GM15510 (cell line): Measurements from ENCODE around the gene SLC39A5.

Experiments used
- POLR2A ChIP-seq: IDR thresholded peaks from 3 replicates; pipeline ENCODE4 v1.6.1; 2011; ENCODE audit warnings: borderline replicate concordance; ENCODE audit not compliant: insufficient read length; ENCODE audit errors: extremely low read depth

The SLC39A5 gene

DNA sequence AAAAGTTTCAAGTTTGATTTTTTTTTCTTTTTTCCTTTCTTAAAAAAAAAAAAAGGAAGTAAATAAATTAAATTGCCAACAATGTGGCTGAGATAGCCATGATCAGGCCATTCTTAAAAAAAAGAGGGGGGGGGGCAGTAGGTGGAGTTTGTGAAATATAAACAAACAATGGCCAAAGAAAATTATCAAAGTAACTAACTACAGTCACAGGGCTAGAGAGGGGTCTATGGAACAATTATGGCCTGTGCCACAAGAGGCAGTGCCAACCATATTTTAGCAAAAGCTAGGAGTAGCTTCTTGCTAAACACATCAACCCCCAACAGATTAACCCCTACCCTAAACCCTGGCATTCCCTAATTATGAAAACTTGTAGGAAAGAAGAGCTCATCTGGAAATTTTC is 24.4 kb upstream of the SLC39A5 start:
- TF ChIP-seq POLR2A = no peak

- TF ChIP-seq POLR2A = no peak
Measured at GRCh38 chr12:56206452-56207166, 23.2 kb upstream of the SLC39A5 start.

- TF ChIP-seq POLR2A = no peak
Measured at GRCh38 chr12:56208006-56208405, 21.8 kb upstream of the SLC39A5 start.

- no peak for TF ChIP-seq POLR2A
Measured at GRCh38 chr12:56212361-56212760, 17.5 kb upstream of the SLC39A5 start.

- no peak for TF ChIP-seq POLR2A
Measured at GRCh38 chr12:56213878-56214277, 16.0 kb upstream of the SLC39A5 start.

- TF ChIP-seq POLR2A = no peak
Measured at GRCh38 chr12:56216461-56216860, 13.4 kb upstream of the SLC39A5 start.

DNA sequence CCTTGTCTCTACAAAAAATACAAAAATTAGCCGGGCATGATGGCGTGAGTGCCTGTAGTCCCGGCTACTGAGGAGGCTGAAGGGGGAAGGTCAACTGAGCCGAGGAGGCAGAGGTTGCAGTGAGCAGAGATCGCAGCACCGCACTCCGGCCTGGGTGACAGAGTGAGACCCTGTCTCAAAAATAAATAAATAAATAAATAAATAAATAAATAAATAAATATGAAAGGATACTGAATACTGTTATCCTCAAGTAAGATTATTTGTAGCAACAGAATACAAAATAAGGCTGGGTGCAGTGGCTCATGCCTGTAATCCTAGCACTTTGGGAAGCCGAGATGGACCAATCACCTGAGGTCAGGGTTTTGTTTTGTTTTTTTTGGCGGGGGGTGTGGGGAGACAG is 10.0 kb upstream of the SLC39A5 start:
- no peak for TF ChIP-seq POLR2A

- no peak for TF ChIP-seq POLR2A
Measured at GRCh38 chr12:56220611-56221231, 9.1 kb upstream of the SLC39A5 start.

GRCh38 chr12:56221232-56221756 is 8.6 kb upstream of the SLC39A5 start:
- no peak for TF ChIP-seq POLR2A

- TF ChIP-seq POLR2A = peak; percentile 95
Measured at GRCh38 chr12:56221757-56222530, 7.9 kb upstream of the SLC39A5 start, which contains the start of gene RNF41. RNF41 (minus strand) TSS chr12:56221922; CDS start chr12:56214047, 7,875 bp downstream.

GRCh38 chr12:56222531-56222895 is 7.3 kb upstream of the SLC39A5 start:
- TF ChIP-seq POLR2A = no peak

- no peak for TF ChIP-seq POLR2A
Measured at GRCh38 chr12:56223571-56224101, 6.2 kb upstream of the SLC39A5 start.

DNA sequence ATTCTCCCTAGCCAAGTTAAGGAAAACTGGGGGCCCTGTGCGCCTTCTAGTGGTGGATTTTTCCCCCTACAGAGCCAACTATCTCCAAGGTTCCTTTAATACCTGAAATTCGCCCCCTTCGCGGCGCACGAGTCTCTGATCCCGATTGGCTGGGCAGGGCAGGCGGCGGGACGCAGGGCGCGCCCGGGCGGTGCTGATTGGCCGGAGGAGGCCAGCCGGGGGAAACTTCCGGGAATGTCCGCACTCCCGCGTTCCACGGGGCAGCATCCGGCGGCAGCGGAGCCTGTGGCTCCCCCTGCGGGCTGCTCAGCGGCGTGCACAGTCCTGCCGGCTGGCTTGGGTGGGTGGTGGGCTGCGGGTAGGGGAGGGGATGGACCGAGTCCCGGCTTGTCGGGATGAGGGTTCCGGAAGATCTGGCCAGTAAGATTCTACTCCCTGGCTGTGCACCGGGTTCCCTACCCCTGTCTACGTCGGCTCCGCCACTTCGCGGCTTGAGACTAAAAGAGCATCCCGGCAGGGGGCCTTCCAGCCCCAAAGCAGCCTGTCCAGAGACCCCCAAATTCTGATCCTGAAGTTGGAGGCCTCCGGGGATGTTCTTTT is 5.6 kb upstream of the SLC39A5 start, which contains the start of gene NABP2:
Gene NABP2, plus strand, starts transcription at position 241 of the 600 bp plus-strand sequence. CDS start 515 bp downstream, outside the sequence.
- TF ChIP-seq POLR2A = peak; percentile 68

DNA sequence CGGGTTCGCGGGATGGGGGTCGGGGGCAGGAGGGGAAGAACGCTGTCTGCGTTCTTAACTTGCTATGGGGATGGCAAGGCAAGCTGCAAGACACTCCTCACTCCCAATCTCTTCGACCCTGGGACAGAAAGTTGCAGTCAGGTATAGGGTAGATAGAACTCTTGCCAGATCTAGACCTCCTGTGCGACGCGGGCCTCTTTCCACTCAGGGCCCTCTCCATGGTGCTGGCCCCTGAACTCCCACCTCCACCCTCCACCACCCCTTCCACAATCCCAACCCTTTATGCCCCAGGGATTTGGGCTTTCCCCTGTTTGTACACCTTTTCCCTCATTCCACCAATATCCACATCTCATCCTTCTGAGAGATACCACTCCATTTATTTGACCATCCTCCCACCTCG is 4.9 kb upstream of the SLC39A5 start:
- TF ChIP-seq POLR2A = no peak
